Measurements from ENCODE around the gene MSANTD1.

MSANTD1 gene

GRCh38 chr4:3271131-3271530, 22.2 kb downstream of the MSANTD1 start:
- TF ChIP-seq, protein P1, sequence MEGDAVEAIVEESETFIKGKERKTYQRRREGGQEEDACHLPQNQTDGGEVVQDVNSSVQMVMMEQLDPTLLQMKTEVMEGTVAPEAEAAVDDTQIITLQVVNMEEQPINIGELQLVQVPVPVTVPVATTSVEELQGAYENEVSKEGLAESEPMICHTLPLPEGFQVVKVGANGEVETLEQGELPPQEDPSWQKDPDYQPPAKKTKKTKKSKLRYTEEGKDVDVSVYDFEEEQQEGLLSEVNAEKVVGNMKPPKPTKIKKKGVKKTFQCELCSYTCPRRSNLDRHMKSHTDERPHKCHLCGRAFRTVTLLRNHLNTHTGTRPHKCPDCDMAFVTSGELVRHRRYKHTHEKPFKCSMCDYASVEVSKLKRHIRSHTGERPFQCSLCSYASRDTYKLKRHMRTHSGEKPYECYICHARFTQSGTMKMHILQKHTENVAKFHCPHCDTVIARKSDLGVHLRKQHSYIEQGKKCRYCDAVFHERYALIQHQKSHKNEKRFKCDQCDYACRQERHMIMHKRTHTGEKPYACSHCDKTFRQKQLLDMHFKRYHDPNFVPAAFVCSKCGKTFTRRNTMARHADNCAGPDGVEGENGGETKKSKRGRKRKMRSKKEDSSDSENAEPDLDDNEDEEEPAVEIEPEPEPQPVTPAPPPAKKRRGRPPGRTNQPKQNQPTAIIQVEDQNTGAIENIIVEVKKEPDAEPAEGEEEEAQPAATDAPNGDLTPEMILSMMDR (IDR thresholded peaks at IDR 0.05; ENCODE audit: poor library complexity, severe bottlenecking): no peak
- H3K27me3 ChIP-seq (ENCODE audit: insufficient read depth, poor library complexity, severe bottlenecking): peaks cover 9% of the 10 kb centered on the region
- DNase-seq (ENCODE audit: low spot score) (no peak), ATAC-seq (ENCODE audit: low read depth) (no peak)
- H3K4me3 ChIP-seq (ENCODE audit: severe bottlenecking): no peak overlapping the region
- H3K36me3 ChIP-seq (ENCODE audit: low read depth): no peaks in the 10 kb centered on the region
- H3K9me3 ChIP-seq (ENCODE audit: severe bottlenecking): no peaks in the 10 kb centered on the region
- H3K27ac ChIP-seq (ENCODE audit: poor library complexity, severe bottlenecking): no peak overlapping the region
- no peaks in the 10 kb centered on the region for H3K4me1 ChIP-seq (ENCODE audit: insufficient read depth, poor library complexity, severe bottlenecking)

- Histone ChIP-seq H3K9me3 (ENCODE audit: severe bottlenecking) (no peaks in the 10 kb centered on the region), H3K36me3 (ENCODE audit: low read depth) (no peaks in the 10 kb centered on the region), H3K4me3 (ENCODE audit: severe bottlenecking) (no peak overlapping the region), H3K4me1 (ENCODE audit: insufficient read depth, poor library complexity, severe bottlenecking) (no peaks in the 10 kb centered on the region), H3K27me3 (ENCODE audit: insufficient read depth, poor library complexity, severe bottlenecking) (peaks cover 10% of the 10 kb centered on the region), H3K27ac (ENCODE audit: poor library complexity, severe bottlenecking) (no peak overlapping the region)
- TF ChIP-seq, protein P1 (IDR thresholded peaks at IDR 0.05; ENCODE audit: poor library complexity, severe bottlenecking): no peak
- DNase-seq (ENCODE audit: low spot score) (no peak), ATAC-seq (ENCODE audit: low read depth) (no peak)
These were observed 28.0 kb downstream of the MSANTD1 start for GRCh38 chr4:3276986-3277385.

GRCh38 chr4:3280466-3280865, 31.5 kb downstream of the MSANTD1 start:
- no peak overlapping the region for H3K27ac ChIP-seq (ENCODE audit: poor library complexity, severe bottlenecking)
- peaks cover 8% of the 10 kb centered on the region for H3K27me3 ChIP-seq (ENCODE audit: insufficient read depth, poor library complexity, severe bottlenecking)
- DNase-seq (ENCODE audit: low spot score) (no peak), ATAC-seq (ENCODE audit: low read depth) (no peak)
- TF ChIP-seq, protein P1 (IDR thresholded peaks at IDR 0.05; ENCODE audit: poor library complexity, severe bottlenecking): no peak
- no peaks in the 10 kb centered on the region for H3K36me3 ChIP-seq (ENCODE audit: low read depth)
- H3K4me1 ChIP-seq (ENCODE audit: insufficient read depth, poor library complexity, severe bottlenecking): no peaks in the 10 kb centered on the region
- H3K4me3 ChIP-seq (ENCODE audit: severe bottlenecking): no peak overlapping the region
- H3K9me3 ChIP-seq (ENCODE audit: severe bottlenecking): no peaks in the 10 kb centered on the region

GRCh38 chr4:3283483-3283882, 34.5 kb downstream of the MSANTD1 start:
- H3K9me3 ChIP-seq (ENCODE audit: severe bottlenecking): no peaks in the 10 kb centered on the region
- no peaks in the 10 kb centered on the region for H3K36me3 ChIP-seq (ENCODE audit: low read depth)
- no peak for ATAC-seq (ENCODE audit: low read depth)
- H3K27me3 ChIP-seq (ENCODE audit: insufficient read depth, poor library complexity, severe bottlenecking): no peaks in the 10 kb centered on the region
- no peak for DNase-seq (ENCODE audit: low spot score)
- H3K27ac ChIP-seq (ENCODE audit: poor library complexity, severe bottlenecking): no peak overlapping the region
- H3K4me3 ChIP-seq (ENCODE audit: severe bottlenecking): no peak overlapping the region
- peaks cover 4% of the 10 kb centered on the region for H3K4me1 ChIP-seq (ENCODE audit: insufficient read depth, poor library complexity, severe bottlenecking)
- TF ChIP-seq, protein P1 (IDR thresholded peaks at IDR 0.05; ENCODE audit: poor library complexity, severe bottlenecking): no peak

DNA sequence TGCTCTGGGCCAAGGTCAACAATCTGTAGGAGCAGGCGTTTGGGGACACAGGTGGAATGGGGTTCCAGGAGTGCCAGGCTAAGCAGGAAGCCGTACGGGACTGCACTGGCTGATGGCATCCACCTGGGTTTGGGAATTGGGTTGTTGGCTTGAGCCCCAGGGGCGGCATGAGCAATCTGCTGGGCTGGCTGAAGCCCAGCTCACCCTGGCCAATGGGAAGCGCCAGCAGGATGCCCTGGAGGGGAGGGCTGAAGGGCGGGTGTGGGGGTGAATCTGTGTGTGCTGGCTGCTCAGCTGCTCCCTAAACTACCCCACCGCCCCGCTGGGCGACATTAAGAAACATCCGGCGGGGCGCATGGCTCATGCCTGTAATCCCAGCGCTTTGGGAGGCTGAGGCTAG, 35.0 kb downstream of the MSANTD1 start:
- Histone ChIP-seq H3K9me3 (ENCODE audit: severe bottlenecking) (no peaks in the 10 kb centered on the region), H3K27me3 (ENCODE audit: insufficient read depth, poor library complexity, severe bottlenecking) (no peaks in the 10 kb centered on the region), H3K36me3 (ENCODE audit: low read depth) (no peaks in the 10 kb centered on the region), H3K27ac (ENCODE audit: poor library complexity, severe bottlenecking) (no peak overlapping the region), H3K4me3 (ENCODE audit: severe bottlenecking) (no peak overlapping the region), H3K4me1 (ENCODE audit: insufficient read depth, poor library complexity, severe bottlenecking) (peaks cover 4% of the 10 kb centered on the region)
- TF ChIP-seq, protein P1 (IDR thresholded peaks at IDR 0.05; ENCODE audit: poor library complexity, severe bottlenecking): no peak
- DNase-seq (ENCODE audit: low spot score): peak; percentile 67
- ATAC-seq (ENCODE audit: low read depth): peak; percentile 49

All from RWPE2 (cell line).